ENCODE data around the gene MB21D2.

The MB21D2 gene

GRCh38 chr3:192920411-192920810, 2.8 kb upstream of the MB21D2 start:
- FAIRE-seq: no peak

- no peak for FAIRE-seq
Measured at GRCh38 chr3:192919901-192920300, 2.2 kb upstream of the MB21D2 start.

GRCh38 chr3:192918275-192918588, 576 bp upstream of the MB21D2 start:
- no peak for FAIRE-seq

- FAIRE-seq: no peak
Measured at GRCh38 chr3:192917028-192917403, 640 bp downstream of the MB21D2 start.

GRCh38 chr3:192916371-192917027, 1.2 kb downstream of the MB21D2 start:
- FAIRE-seq: no peak

- no peak for FAIRE-seq
Measured at GRCh38 chr3:192915722-192916121, 1.9 kb downstream of the MB21D2 start.

- FAIRE-seq: peak; percentile 79
Measured at GRCh38 chr3:192915304-192915703, 2.4 kb downstream of the MB21D2 start.

GRCh38 chr3:192914848-192915247, 2.8 kb downstream of the MB21D2 start:
- no peak for FAIRE-seq

- FAIRE-seq: no peak
Measured at GRCh38 chr3:192913540-192913939, 4.1 kb downstream of the MB21D2 start.

- no peak for FAIRE-seq
Measured at GRCh38 chr3:192911293-192911692, 6.4 kb downstream of the MB21D2 start.

- FAIRE-seq: no peak
Measured at GRCh38 chr3:192907784-192908183, 9.9 kb downstream of the MB21D2 start.

- no peak for FAIRE-seq
Measured at GRCh38 chr3:192906940-192907339, 10.7 kb downstream of the MB21D2 start.

GRCh38 chr3:192905980-192906678, 11.5 kb downstream of the MB21D2 start:
- no peak for FAIRE-seq

- FAIRE-seq: no peak
Measured at GRCh38 chr3:192904632-192905289, 12.9 kb downstream of the MB21D2 start.

GRCh38 chr3:192902549-192902948, 15.1 kb downstream of the MB21D2 start:
- no peak for FAIRE-seq

- FAIRE-seq: peak; percentile 82
Measured at GRCh38 chr3:192901435-192901834, 16.2 kb downstream of the MB21D2 start.

- no peak for FAIRE-seq
Measured at GRCh38 chr3:192899540-192899982, 18.1 kb downstream of the MB21D2 start.

GRCh38 chr3:192897005-192897404, 20.7 kb downstream of the MB21D2 start:
- no peak for FAIRE-seq

GRCh38 chr3:192896208-192896607, 21.4 kb downstream of the MB21D2 start:
- FAIRE-seq: no peak

GRCh38 chr3:192894676-192895075, 23.0 kb downstream of the MB21D2 start:
- no peak for FAIRE-seq

- peak; percentile 95 for FAIRE-seq
Measured at GRCh38 chr3:192892981-192893700, 24.5 kb downstream of the MB21D2 start.

- FAIRE-seq: peak; percentile 57
Measured at GRCh38 chr3:192890347-192891335, 27.0 kb downstream of the MB21D2 start.
